ENCODE measurements around the gene WDFY3.

Gene WDFY3

GRCh38 chr4:84875636-84876371, 90.7 kb downstream of the WDFY3 start:
- DNase-seq (ENCODE audit: low read depth in 1 of 2, low spot score in 1 of 2) = no peak
- no peak overlapping the region for H3K4me3 ChIP-seq (replicated peaks; ENCODE audit: insufficient read depth, low read length)
- no peak for TF ChIP-seq SPI1 (IDR thresholded peaks at IDR 0.05; ENCODE audit: borderline replicate concordance, low read depth)
- no peak for TF ChIP-seq GABPA (IDR thresholded peaks at IDR 0.05; ENCODE audit: low read depth)
- no peak for TF ChIP-seq REST (IDR thresholded peaks at IDR 0.05; ENCODE audit: insufficient replicate concordance, low read depth)
- TF ChIP-seq POLR2AphosphoS5 (IDR thresholded peaks at IDR 0.05; ENCODE audit: low read depth) = no peak
- TF ChIP-seq CTCF (IDR thresholded peaks at IDR 0.05; ENCODE audit: insufficient read depth, low read length) = no peak
- no peak overlapping the region for H3K27ac ChIP-seq (replicated peaks)
- H3K27me3 ChIP-seq (ENCODE audit: insufficient read depth, poor library complexity, severe bottlenecking) = no peaks in the 10 kb centered on the region

- TF ChIP-seq POLR2AphosphoS5 (IDR thresholded peaks at IDR 0.05; ENCODE audit: low read depth) (no peak), SPI1 (IDR thresholded peaks at IDR 0.05; ENCODE audit: borderline replicate concordance, low read depth) (no peak), CTCF (IDR thresholded peaks at IDR 0.05; ENCODE audit: insufficient read depth, low read length) (no peak), REST (IDR thresholded peaks at IDR 0.05; ENCODE audit: insufficient replicate concordance, low read depth) (no peak), GABPA (IDR thresholded peaks at IDR 0.05; ENCODE audit: low read depth) (no peak)
- Histone ChIP-seq H3K4me3 (replicated peaks; ENCODE audit: insufficient read depth, low read length) (no peak overlapping the region), H3K27ac (replicated peaks) (no peak overlapping the region), H3K27me3 (ENCODE audit: insufficient read depth, poor library complexity, severe bottlenecking) (no peaks in the 10 kb centered on the region)
- DNase-seq (ENCODE audit: low read depth in 1 of 2, low spot score in 1 of 2) = no peak
Observed at GRCh38 chr4:84874619-84875018, 91.9 kb downstream of the WDFY3 start.

- H3K27ac ChIP-seq (replicated peaks) = no peak overlapping the region
- no peaks in the 10 kb centered on the region for H3K27me3 ChIP-seq (ENCODE audit: insufficient read depth, poor library complexity, severe bottlenecking)
- no peak overlapping the region for H3K4me3 ChIP-seq (replicated peaks; ENCODE audit: insufficient read depth, low read length)
- no peak for DNase-seq (ENCODE audit: low read depth in 1 of 2, low spot score in 1 of 2)
- TF ChIP-seq CTCF (IDR thresholded peaks at IDR 0.05; ENCODE audit: insufficient read depth, low read length) (no peak), POLR2AphosphoS5 (IDR thresholded peaks at IDR 0.05; ENCODE audit: low read depth) (no peak), SPI1 (IDR thresholded peaks at IDR 0.05; ENCODE audit: borderline replicate concordance, low read depth) (no peak), GABPA (IDR thresholded peaks at IDR 0.05; ENCODE audit: low read depth) (no peak), REST (IDR thresholded peaks at IDR 0.05; ENCODE audit: insufficient replicate concordance, low read depth) (no peak)
Observed at GRCh38 chr4:84870398-84871163, 95.9 kb downstream of the WDFY3 start.

Measured in HL-60 (cell line).